SK-N-SH (cell line): Measurements from ENCODE around the gene KRT81. TPM values are rescaled to one million over a fixed set of nuclear protein-coding genes. Genes with fewer than 3 reads are reported as not detected.

ENCODE experiments used
- CTCF ChIA-PET: fragments of 300-600, 350-600 bp; formaldehyde crosslinking; extraction: SDS; loops from one replicate; lab custom pipeline; 2021; lab: Yijun Ruan, JAX
- POLR2A ChIA-PET: fragments of 350-600 bp; sonication (Branson Sonifier 250); formaldehyde crosslinking; extraction: SDS; loops from one replicate; lab custom pipeline; 2020; ENCODE audit warnings: antibody characterized with exemption, inconsistent platforms; lab: Yijun Ruan, JAX
- DNase-seq: peaks from one replicate; pipeline ENCODE4 v3.0.0; 2012
- H2AFZ ChIP-seq: fragments of 200-600 bp; sonication (generic); 2 replicates; pipeline ENCODE4 v1.8.1; 2016; ENCODE audit warnings: antibody characterized with exemption, mild to moderate bottlenecking, low read depth
- H3F3A ChIP-seq: fragments of 200-600 bp; sonication (generic); replicated peaks from 2 replicates; pipeline ENCODE3; 2016; ENCODE audit warnings: antibody characterized with exemption, mild to moderate bottlenecking; ENCODE audit not compliant: insufficient read depth
- H3K27ac ChIP-seq, 2 experiments: fragments of 200-500 bp in 1 of 2; fragments of 200-600 bp in 1 of 2; sonication (Bioruptor generic) in 1 of 2; sonication (generic), shearing (Covaris generic) in 1 of 2; 2 replicates each; pipeline versions ENCODE4 v1.5.1 to v1.6.1; 2014 to 2016; ENCODE audit warnings: low read depth in 2 of 2, inconsistent platforms in 1 of 2, low read length in 1 of 2, mild to moderate bottlenecking in 1 of 2, mixed read lengths in 1 of 2
- H3K27me3 ChIP-seq: fragments of 200-600 bp; sonication (generic), shearing (Covaris generic); 2 replicates; pipeline ENCODE4 v1.6.1; 2016; ENCODE audit warnings: mixed run types; ENCODE audit not compliant: insufficient read depth
- H3K36me3 ChIP-seq, 2 experiments: fragments of 200-500 bp in 1 of 2; fragments of 200-600 bp in 1 of 2; sonication (Bioruptor generic) in 1 of 2; sonication (generic) in 1 of 2; replicated peaks in 1 of 2; 2 replicates each; pipeline versions ENCODE3 to v1.5.1; 2014 to 2016; ENCODE audit warnings: low read length in 1 of 2, mild to moderate bottlenecking in 1 of 2; ENCODE audit not compliant: insufficient read depth in 2 of 2, control insufficient read depth in 1 of 2
- H3K4me1 ChIP-seq, 2 experiments: fragments of 200-500 bp in 1 of 2; fragments of 200-600 bp in 1 of 2; sonication (Bioruptor generic) in 1 of 2; sonication (generic), shearing (Covaris generic) in 1 of 2; 2 replicates each; pipeline versions ENCODE4 v1.5.1 to v1.6.1; 2014 to 2016; ENCODE audit warnings: low read depth in 1 of 2, low read length in 1 of 2, mixed run types in 1 of 2; ENCODE audit not compliant: insufficient read depth in 2 of 2, control insufficient read depth in 1 of 2
- H3K4me2 ChIP-seq: fragments of 200-600 bp; sonication (generic), shearing (Covaris generic); 2 replicates; pipeline ENCODE4 v1.6.1; 2017; ENCODE audit warnings: mixed run types
- H3K4me3 ChIP-seq, 2 experiments: fragments of 200-500 bp in 1 of 2; fragments of 200-600 bp in 1 of 2; sonication (Bioruptor generic) in 1 of 2; sonication (generic), shearing (Covaris generic) in 1 of 2; 2 replicates each; pipeline versions ENCODE4 v1.5.1 to v1.8.1; 2014 to 2016; ENCODE audit warnings: low read depth in 2 of 2, inconsistent platforms in 1 of 2, low read length in 1 of 2, mild to moderate bottlenecking in 1 of 2, mixed read lengths in 1 of 2, moderate library complexity in 1 of 2
- H3K79me2 ChIP-seq: fragments of 200-600 bp; sonication (generic); 2 replicates; pipeline ENCODE4 v1.8.1; 2017; ENCODE audit warnings: mild to moderate bottlenecking; ENCODE audit not compliant: insufficient read depth
- H3K9ac ChIP-seq: fragments of 200-600 bp; sonication (generic); 2 replicates; pipeline ENCODE4 v1.6.1; 2017; ENCODE audit warnings: mixed run types
- H3K9me2 ChIP-seq: fragments of 200-600 bp; sonication (generic); 2 replicates; pipeline ENCODE4 v1.6.1; 2017; ENCODE audit warnings: mixed run types
- H3K9me3 ChIP-seq: fragments of 200-600 bp; sonication (generic); 2 replicates; pipeline ENCODE4 v1.6.1; 2017; ENCODE audit warnings: mixed run types, mild to moderate bottlenecking, moderate library complexity
- H4K20me1 ChIP-seq: fragments of 200-600 bp; sonication (generic); 2 replicates; pipeline ENCODE4 v1.6.1; 2017; ENCODE audit warnings: mild to moderate bottlenecking, mixed run types; ENCODE audit not compliant: insufficient read depth
- ELF1 ChIP-seq: IDR thresholded peaks from 2 replicates; pipeline ENCODE4 v1.4.0; 2012
- EP300 ChIP-seq, 2 experiments: IDR thresholded peaks; 2 replicates each; pipeline versions ENCODE4 v1.4.0 to v1.6.1; 2012; ENCODE audit warnings: borderline replicate concordance in 1 of 2, low read depth in 1 of 2, low read length in 1 of 2
- FOXJ3 ChIP-seq: sonication (generic); formaldehyde crosslinking; IDR thresholded peaks from 2 replicates; pipeline ENCODE4 v1.5.1; 2020; ENCODE audit warnings: mild to moderate bottlenecking, missing genetic modification reagents
- FOXM1 ChIP-seq: IDR thresholded peaks from 2 replicates; pipeline ENCODE4 v1.4.0; 2012; ENCODE audit warnings: low read depth, mild to moderate bottlenecking
- GABPA ChIP-seq: IDR thresholded peaks from 2 replicates; pipeline ENCODE4 v1.4.0; 2012; ENCODE audit warnings: low read depth, mild to moderate bottlenecking
- GATA2 ChIP-seq: sonication (generic); formaldehyde crosslinking; IDR thresholded peaks from 2 replicates; pipeline ENCODE4 v1.5.0; 2020; ENCODE audit warnings: mild to moderate bottlenecking, missing genetic modification reagents
- MAX ChIP-seq: IDR thresholded peaks from 2 replicates; pipeline ENCODE4 v1.4.0; 2012; ENCODE audit warnings: low read depth
- MEF2A ChIP-seq: IDR thresholded peaks from 2 replicates; pipeline ENCODE4 v1.4.0; 2012; ENCODE audit warnings: low read depth, borderline replicate concordance
- MXI1 ChIP-seq: IDR thresholded peaks from 2 replicates; pipeline ENCODE4 v1.6.1; 2012; ENCODE audit warnings: mild to moderate bottlenecking, low read depth, low read length, improper control_type of control experiment
- NFIC ChIP-seq: IDR thresholded peaks from 2 replicates; pipeline ENCODE4 v1.4.0; 2012; ENCODE audit warnings: borderline replicate concordance
- NRF1 ChIP-seq: IDR thresholded peaks from 2 replicates; pipeline ENCODE4 v1.6.1; 2012; ENCODE audit warnings: low read depth, mild to moderate bottlenecking, low read length
- PBX3 ChIP-seq: IDR thresholded peaks from 2 replicates; pipeline ENCODE4; 2012
- POLR2AphosphoS5 ChIP-seq: IDR thresholded peaks from 2 replicates; pipeline ENCODE4 v1.6.1; 2012; ENCODE audit warnings: low read depth, low read length
- RAD21 ChIP-seq: IDR thresholded peaks from 2 replicates; pipeline ENCODE4 v1.6.1; 2012; ENCODE audit warnings: mild to moderate bottlenecking, low read length
- RCOR1 ChIP-seq: fragments of 150-350 bp; IDR thresholded peaks from 2 replicates; pipeline ENCODE4 v1.6.1; 2017; ENCODE audit warnings: antibody characterized with exemption, low read length
- REST ChIP-seq: IDR thresholded peaks from 2 replicates; pipeline ENCODE4 v1.6.1; 2012; ENCODE audit warnings: mild to moderate bottlenecking, low read depth, low read length, moderate library complexity
- RFX5 ChIP-seq: IDR thresholded peaks from 2 replicates; pipeline ENCODE4 v1.6.1; 2012; ENCODE audit warnings: mild to moderate bottlenecking, improper control_type of control experiment, low read length
- SIN3A ChIP-seq: IDR thresholded peaks from 2 replicates; pipeline ENCODE4 v1.6.1; 2012; ENCODE audit warnings: low read depth, mild to moderate bottlenecking, low read length, moderate library complexity, borderline replicate concordance
- SMC3 ChIP-seq: IDR thresholded peaks from 2 replicates; pipeline ENCODE4 v1.6.1; 2012; ENCODE audit warnings: low read depth, low read length, improper control_type of control experiment
- TCF12 ChIP-seq: IDR thresholded peaks from 2 replicates; pipeline ENCODE4 v1.4.0; 2012
- TEAD4 ChIP-seq: IDR thresholded peaks from 2 replicates; pipeline ENCODE4 v1.4.0; 2012; ENCODE audit warnings: mild to moderate bottlenecking, borderline replicate concordance; ENCODE audit not compliant: insufficient read depth
- USF2 ChIP-seq: fragments of 150-350 bp; IDR thresholded peaks from 2 replicates; pipeline ENCODE4 v1.6.1; 2017; ENCODE audit warnings: antibody characterized with exemption, low read length, low read depth, borderline replicate concordance
- YY1 ChIP-seq: IDR thresholded peaks from 2 replicates; pipeline ENCODE4 v1.4.0; 2012; ENCODE audit warnings: low read depth, mild to moderate bottlenecking
- ZBTB33 ChIP-seq: IDR thresholded peaks from 2 replicates; pipeline ENCODE4 v1.4.0; 2012; ENCODE audit warnings: low read depth, borderline replicate concordance
- WGBS: methylation state at CpG from one replicate; pipeline ENCODE4 v1.1.6; 2017; ENCODE audit warnings: low lambda C conversion rate; 5-methylcytosine and 5-hydroxymethylcytosine counted together
- polyA plus RNA-seq, 3 experiments: library from polyadenylated mRNA; depleted of rRNA; stranded (reverse); fragments of >200 nt; gene quantifications; 2 replicates each; pipeline ENCODE4 v1.2.3, GENCODE V29; 2012
- TF ChIP-seq, protein P1 (sequence below): IDR thresholded peaks from 2 replicates; pipeline ENCODE4 v1.4.0; 2012; ENCODE audit warnings: low read depth, borderline replicate concordance

The KRT81 gene
- polyA plus RNA-seq, 1 of the 3 experiments (the other 2 are of a cell fraction) = 1.9 TPM

DNA sequence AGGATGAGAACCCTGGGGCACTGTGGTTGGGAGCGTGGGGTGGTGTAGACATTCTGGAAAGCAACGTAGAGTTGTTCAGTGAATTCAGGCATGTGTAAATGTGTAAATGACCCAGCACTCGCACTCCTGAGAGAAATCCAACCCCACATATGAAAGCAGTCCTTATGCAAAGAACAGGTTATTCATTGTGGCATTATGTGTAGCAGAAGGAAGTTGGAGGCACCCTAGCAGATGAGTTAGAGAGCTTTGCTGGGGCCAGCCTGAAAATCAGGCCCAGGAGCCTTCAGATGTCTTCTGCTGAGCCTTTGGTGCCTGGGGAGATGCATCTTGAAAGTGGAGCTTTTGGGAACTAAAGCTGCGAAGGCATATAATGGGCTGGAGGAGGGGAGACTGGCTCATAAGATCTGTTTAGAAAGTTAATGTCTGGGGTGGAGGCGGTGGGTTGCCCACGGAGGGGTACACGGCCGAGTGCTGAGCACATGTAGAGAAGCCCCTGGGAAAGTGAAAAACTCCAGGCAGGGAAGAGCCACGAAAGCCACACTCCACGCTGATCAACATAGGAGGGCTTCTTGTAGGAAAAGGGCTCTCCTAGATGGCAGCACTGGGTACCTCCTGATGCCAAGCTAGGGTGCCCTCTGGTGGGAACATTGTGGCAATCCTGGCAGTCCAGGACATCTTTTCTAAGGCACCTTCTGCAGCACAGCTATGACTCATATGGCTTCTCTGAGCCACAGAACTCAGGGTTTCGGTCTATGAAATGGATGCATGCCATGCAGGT lies 35.9 kb upstream of the KRT81 start:
- H3K27me3 ChIP-seq = no peaks in the 10 kb centered on the region; the same call in 1 of the 2 replicates
- H3K4me3 ChIP-seq = no peak overlapping the region
- H3K4me2 ChIP-seq = no peak overlapping the region
- no peaks in the 10 kb centered on the region for H3K9me3 ChIP-seq
- no peaks in the 10 kb centered on the region for H3K9me2 ChIP-seq
- no peaks in the 10 kb centered on the region for H4K20me1 ChIP-seq
- no peaks in the 10 kb centered on the region for H3K79me2 ChIP-seq
- POLR2A ChIA-PET = interaction anchor here (1.3 kb wide), 1 partner anchor 127 kb away, joined by 4 read pairs; no protein-coding TSS in a partner anchor
- no peak overlapping the region for H3K9ac ChIP-seq
- no peaks in the 10 kb centered on the region for H3F3A ChIP-seq
- H3K36me3 ChIP-seq = no peaks in the 10 kb centered on the region
- H2AFZ ChIP-seq = no peak overlapping the region
- CTCF ChIA-PET = interaction anchor here (0.6 to 12.6 kb wide), 63 partner anchors 8 to 655 kb away, joined by 3 to 218 read pairs (median 5); partner anchors contain the start of genes KRT80 and KRT86
- H3K27ac ChIP-seq = no peak overlapping the region
- DNase-seq = peak; percentile 91
- peaks cover 0 to 6% of the 10 kb centered on the region in 2 experiments; a peak in 1 of 4 replicates for H3K4me1 ChIP-seq
- 25% methylated on average over 10 of the region's 11 CpGs for WGBS
- TF ChIP-seq, protein P1, sequence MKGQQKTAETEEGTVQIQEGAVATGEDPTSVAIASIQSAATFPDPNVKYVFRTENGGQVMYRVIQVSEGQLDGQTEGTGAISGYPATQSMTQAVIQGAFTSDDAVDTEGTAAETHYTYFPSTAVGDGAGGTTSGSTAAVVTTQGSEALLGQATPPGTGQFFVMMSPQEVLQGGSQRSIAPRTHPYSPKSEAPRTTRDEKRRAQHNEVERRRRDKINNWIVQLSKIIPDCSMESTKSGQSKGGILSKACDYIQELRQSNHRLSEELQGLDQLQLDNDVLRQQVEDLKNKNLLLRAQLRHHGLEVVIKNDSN = no peak
- TF ChIP-seq SIN3A (no peak), GABPA (no peak), PBX3 (no peak), YY1 (peak; percentile 35; the same call in 1 of the 2 replicates), FOXM1 (no peak), RAD21 (peak; percentile 94), EP300 (IDR thresholded peaks at IDR 0.05; ENCODE audit: borderline replicate concordance in 1 of 2, low read depth in 1 of 2, low read length in 1 of 2) (peak in 1 of 2 experiments; percentile 15; a peak in 1 of 4 replicates), SMC3 (peak; percentile 99), NFIC (peak; percentile 62), POLR2AphosphoS5 (no peak), NRF1 (no peak), FOXJ3 (CRISPR knock-in tag) (no peak), TCF12 (0 out of 2 replicates have a peak, but pooled peaks have one; percentile 24), GATA2 (no peak), ZBTB33 (no peak), MEF2A (no peak), MAX (0 out of 2 replicates have a peak, but pooled peaks have one; percentile 39), USF2 (no peak), MXI1 (no peak), ELF1 (no peak), RFX5 (no peak), REST (no peak), TEAD4 (no peak), RCOR1 (peak; percentile 71)
